SU-DHL-6 (cell line): ENCODE results near the gene ABCC2.

Experiments
- H2AFZ ChIP-seq: fragments of 200-600 bp; sonication (generic); 2 replicates; pipeline ENCODE4 v1.6.1; 2014; ENCODE audit warnings: low read depth, mild to moderate bottlenecking, moderate library complexity, mixed read lengths, antibody characterized with exemption, low read length; ENCODE audit not compliant: severe bottlenecking
- H3F3A ChIP-seq: fragments of 200-600 bp; shearing (Covaris generic); 2 replicates; pipeline ENCODE4 v1.6.0; 2016; ENCODE audit warnings: antibody characterized with exemption, mild to moderate bottlenecking; ENCODE audit not compliant: insufficient read depth
- H3K27ac ChIP-seq: fragments of 200-600 bp; sonication (generic); 2 replicates; pipeline ENCODE4 v1.5.1; 2016; ENCODE audit warnings: low read depth, mild to moderate bottlenecking, low read length, moderate library complexity, mixed read lengths
- H3K27me3 ChIP-seq: fragments of 200-600 bp; sonication (generic), shearing (Covaris generic); 2 replicates; pipeline ENCODE4 v1.6.0; 2014; ENCODE audit warnings: mild to moderate bottlenecking, low read length
- H3K36me3 ChIP-seq: fragments of 200-600 bp; sonication (generic); 2 replicates; pipeline ENCODE4 v1.6.1; 2014; ENCODE audit warnings: mild to moderate bottlenecking, low read length, mixed read lengths
- H3K4me2 ChIP-seq: fragments of 300-600, 200-600 bp; shearing (Covaris generic), sonication (generic); 2 replicates; pipeline ENCODE4 v1.6.0; 2014; ENCODE audit warnings: low read length, low read depth, mild to moderate bottlenecking; ENCODE audit not compliant: poor library complexity, severe bottlenecking
- H3K4me3 ChIP-seq: fragments of 200-600 bp; sonication (generic); 2 replicates; pipeline ENCODE4 v1.5.1; 2014; ENCODE audit warnings: antibody characterized with exemption, low read length, mild to moderate bottlenecking, mixed read lengths; ENCODE audit not compliant: insufficient read depth, poor library complexity, severe bottlenecking
- H3K79me2 ChIP-seq: fragments of 200-600 bp; sonication (generic); 2 replicates; pipeline ENCODE4 v1.6.1; 2014; ENCODE audit warnings: mild to moderate bottlenecking, low read length, moderate library complexity; ENCODE audit not compliant: insufficient read depth
- H3K9ac ChIP-seq: fragments of 200-600 bp; sonication (generic); 2 replicates; pipeline ENCODE4 v1.7.0; 2014; ENCODE audit warnings: mild to moderate bottlenecking, low read length
- H3K9me2 ChIP-seq: fragments of 200-600 bp; sonication (generic); replicated peaks from 2 replicates; pipeline ENCODE4 v1.6.1; 2014; ENCODE audit warnings: low read length; ENCODE audit not compliant: insufficient read depth
- H3K9me3 ChIP-seq: fragments of 200-600 bp; sonication (generic); 2 replicates; pipeline ENCODE4 v1.6.1; 2014; ENCODE audit warnings: low read length, mixed read lengths; ENCODE audit not compliant: insufficient read depth
- H4K20me1 ChIP-seq: fragments of 200-600 bp; sonication (generic); 2 replicates; pipeline ENCODE4 v1.6.1; 2014; ENCODE audit warnings: low read depth, mild to moderate bottlenecking, antibody characterized with exemption, low read length, moderate library complexity, mixed read lengths
- CTCF ChIP-seq: fragments of 200-600 bp; sonication (generic); IDR thresholded peaks from one replicate; pipeline ENCODE4 v1.5.1; 2017; ENCODE audit warnings: antibody characterized with exemption, mild to moderate bottlenecking, low read length, moderate library complexity; ENCODE audit not compliant: insufficient read depth, poor library complexity, severe bottlenecking
- EZH2phosphoT487 ChIP-seq: fragments of 200-600 bp; sonication (generic), shearing (Covaris generic); conservative IDR thresholded peaks from 2 replicates; pipeline ENCODE4 v1.6.1; 2018; ENCODE audit warnings: mild to moderate bottlenecking, antibody characterized with exemption, low read length, moderate library complexity, mixed read lengths

The ABCC2 gene

GRCh38 chr10:99798920-99799319, 16.5 kb downstream of the ABCC2 start:
- Histone ChIP-seq H3K4me3 (no peak overlapping the region), H3K36me3 (no peaks in the 10 kb centered on the region), H3K4me2 (no peak overlapping the region), H3K27ac (no peak overlapping the region), H2AFZ (no peak overlapping the region), H3K79me2 (no peaks in the 10 kb centered on the region), H3K9me2 (no peaks in the 10 kb centered on the region), H3K9ac (no peak overlapping the region), H3K27me3 (no peaks in the 10 kb centered on the region), H3F3A (no peaks in the 10 kb centered on the region), H3K9me3 (no peaks in the 10 kb centered on the region), H4K20me1 (no peaks in the 10 kb centered on the region)
- TF ChIP-seq EZH2phosphoT487: no peak
- TF ChIP-seq CTCF: no peak

- no peaks in the 10 kb centered on the region for H3K27me3 ChIP-seq
- no peaks in the 10 kb centered on the region for H3F3A ChIP-seq
- no peaks in the 10 kb centered on the region for H4K20me1 ChIP-seq
- H3K9me2 ChIP-seq: no peaks in the 10 kb centered on the region
- no peaks in the 10 kb centered on the region for H3K9me3 ChIP-seq
- no peaks in the 10 kb centered on the region for H3K36me3 ChIP-seq
- H3K4me2 ChIP-seq: no peak overlapping the region
- no peak overlapping the region for H3K4me3 ChIP-seq
- no peaks in the 10 kb centered on the region for H3K79me2 ChIP-seq
- no peak overlapping the region for H3K27ac ChIP-seq
- no peak overlapping the region for H3K9ac ChIP-seq
- no peak overlapping the region for H2AFZ ChIP-seq
- TF ChIP-seq EZH2phosphoT487 (no peak), CTCF (no peak)
Measured at GRCh38 chr10:99799613-99800012, 17.2 kb downstream of the ABCC2 start.

GRCh38 chr10:99804471-99804870, 22.0 kb downstream of the ABCC2 start:
- Histone ChIP-seq H2AFZ (no peak overlapping the region), H3K4me2 (no peak overlapping the region), H3K27ac (no peak overlapping the region), H3K9me2 (no peaks in the 10 kb centered on the region), H3K36me3 (no peaks in the 10 kb centered on the region), H4K20me1 (no peaks in the 10 kb centered on the region), H3K79me2 (no peaks in the 10 kb centered on the region), H3K9me3 (no peaks in the 10 kb centered on the region), H3K4me3 (no peak overlapping the region), H3F3A (no peaks in the 10 kb centered on the region), H3K27me3 (no peaks in the 10 kb centered on the region), H3K9ac (no peak overlapping the region)
- TF ChIP-seq CTCF (no peak), EZH2phosphoT487 (no peak)
